IPS-18c (cell line): ENCODE data around the gene IGSF3.
"Not testable (repeated sequence)": the region's sequence is repeated elsewhere in the genome, so short reads cannot be mapped to it uniquely, and the experiment has no call there.

Source experiments
- H3K4me3 ChIP-seq: 2 replicates; pipeline ENCODE4 v1.7.0; 2013; ENCODE audit warnings: low read depth, mild to moderate bottlenecking, low read length, moderate library complexity; ENCODE audit not compliant: insufficient read depth
- H3K9me3 ChIP-seq: one replicate; pipeline ENCODE4 v1.6.1; 2013; ENCODE audit warnings: mild to moderate bottlenecking, low read length, moderate library complexity; ENCODE audit not compliant: control insufficient read depth, insufficient read depth

The IGSF3 gene

DNA sequence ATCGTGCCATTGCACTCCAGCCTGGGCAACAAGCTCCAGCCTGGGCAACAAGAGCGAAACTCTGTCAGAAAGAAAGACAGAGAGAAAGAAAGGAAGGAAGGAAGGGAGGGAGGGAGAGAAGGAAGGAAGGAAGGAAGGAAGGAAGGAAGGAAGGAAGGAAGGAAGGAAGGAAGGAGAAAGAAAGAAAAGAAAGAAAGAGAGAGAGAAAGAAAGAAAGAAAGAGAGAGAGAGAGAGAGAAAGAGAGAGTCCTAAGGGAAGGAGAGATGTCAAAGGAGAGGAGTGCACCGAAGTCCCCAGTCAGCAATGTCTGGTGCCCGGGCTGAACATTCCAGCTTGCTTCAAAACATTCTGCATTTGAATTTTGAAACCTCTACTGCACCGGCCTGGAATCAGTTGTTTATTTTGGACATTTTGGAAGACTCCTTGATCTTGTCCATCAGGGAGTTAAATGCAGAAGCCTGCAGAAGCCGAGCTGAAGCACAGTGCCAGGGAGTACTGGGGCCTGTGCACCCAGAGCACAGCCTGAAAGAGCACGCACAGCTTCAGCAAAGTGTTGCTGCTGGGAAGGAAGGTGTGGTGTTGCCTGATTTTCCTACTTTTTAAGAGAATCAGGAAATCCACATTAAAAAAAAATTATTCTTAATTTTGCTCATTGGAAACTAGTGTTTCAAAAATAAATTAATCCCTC lies 3.7 kb upstream of the IGSF3 start:
- no peak overlapping the region for H3K4me3 ChIP-seq

DNA sequence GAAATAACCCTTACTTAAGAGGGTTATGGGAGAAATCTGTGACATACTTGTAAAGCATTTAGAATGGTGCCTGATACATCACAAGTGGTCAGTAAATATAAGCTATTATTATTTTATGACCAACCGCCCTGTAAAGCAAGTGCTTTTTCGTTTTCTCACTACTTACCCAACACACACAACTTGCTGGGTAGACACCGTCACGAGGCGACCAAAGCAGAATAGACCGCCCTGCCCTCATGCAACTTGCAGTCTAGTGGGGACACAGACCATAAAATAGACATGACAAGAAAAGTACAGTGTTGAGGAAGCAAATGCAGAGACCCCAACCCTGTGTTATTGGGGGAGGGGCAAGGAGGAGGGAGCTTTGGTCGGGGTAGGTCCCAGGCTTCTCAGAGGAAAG lies 744 bp upstream of the IGSF3 start:
- no peaks in the 10 kb centered on the region for H3K9me3 ChIP-seq
- H3K4me3 ChIP-seq = peak overlapping the region; percentile 84; the same call in 1 of the 2 replicates

More for the DNA sequence above, 3.7 kb upstream of the IGSF3 start:
- H3K9me3 ChIP-seq = no peaks in the 10 kb centered on the region

DNA sequence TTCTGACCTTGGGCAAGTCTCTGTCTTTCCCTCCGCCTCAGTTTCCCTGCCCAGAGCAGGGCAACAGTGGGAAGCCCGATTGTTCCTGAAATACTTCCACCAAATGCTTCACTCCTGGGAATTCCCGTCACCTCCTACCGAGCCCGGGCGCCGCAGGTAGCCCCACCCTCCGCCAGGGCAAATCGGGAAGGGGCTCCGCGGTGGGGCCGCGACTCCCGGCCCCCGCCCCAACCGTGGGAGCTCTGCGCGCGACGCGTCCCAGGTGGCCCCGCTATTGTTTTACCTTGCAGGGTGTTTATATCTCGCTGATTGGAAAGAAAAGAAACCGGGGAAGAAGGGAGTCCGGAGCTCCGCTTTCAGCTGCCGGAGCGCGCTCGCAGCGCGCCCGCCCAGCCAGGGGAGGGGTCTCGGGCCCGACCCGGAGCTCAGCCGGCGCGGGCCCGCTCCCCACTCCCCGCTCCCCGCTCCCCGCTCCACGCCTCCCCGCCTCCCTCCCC lies 407 bp downstream of the IGSF3 start:
- peak overlapping the region; percentile 84 for H3K4me3 ChIP-seq
- H3K9me3 ChIP-seq = no peaks in the 10 kb centered on the region

DNA sequence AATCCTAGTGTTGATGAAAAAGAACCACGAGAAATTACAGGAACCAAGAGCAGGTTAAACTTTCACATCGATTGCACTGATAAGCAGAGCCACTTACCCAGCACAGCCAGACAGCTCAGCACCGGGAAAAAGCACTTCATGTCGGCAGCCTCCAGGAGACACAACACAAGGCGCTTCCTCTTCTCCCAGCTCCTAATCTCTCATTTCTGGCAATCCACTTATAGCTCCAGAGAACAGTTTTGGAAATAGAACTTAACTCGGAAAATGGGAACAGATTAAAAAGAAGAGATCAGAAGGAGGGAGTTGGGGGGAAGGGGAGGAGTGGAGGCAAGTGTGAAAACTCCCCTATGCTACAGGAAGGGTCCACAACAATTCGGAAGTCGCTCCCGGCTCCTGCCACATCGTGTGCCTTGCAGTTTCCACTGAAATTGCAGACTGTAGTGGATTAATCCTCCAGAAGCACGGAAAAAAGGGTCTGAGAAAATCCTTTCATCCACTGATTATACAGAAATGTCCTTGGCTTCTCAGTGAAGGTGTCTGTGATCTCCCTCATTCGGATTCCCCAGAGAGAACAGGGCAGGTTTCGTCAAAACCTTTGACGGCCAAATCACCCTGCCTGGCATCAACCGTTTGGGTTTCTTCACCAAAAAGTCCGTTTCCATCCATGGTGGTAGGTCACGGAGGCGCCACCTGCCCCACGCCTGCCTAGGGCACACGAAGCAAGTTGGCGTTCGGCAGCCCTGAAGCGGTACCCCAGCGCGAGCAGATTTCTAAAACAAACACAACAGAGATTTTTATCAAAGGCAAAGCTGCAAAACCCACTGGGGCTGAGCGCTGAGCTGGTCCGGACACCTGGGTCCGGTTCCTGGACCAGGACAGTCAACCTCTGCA lies 1.1 kb downstream of the IGSF3 start:
- no peaks in the 10 kb centered on the region for H3K9me3 ChIP-seq
- peak overlapping the region; percentile 84 for H3K4me3 ChIP-seq

DNA sequence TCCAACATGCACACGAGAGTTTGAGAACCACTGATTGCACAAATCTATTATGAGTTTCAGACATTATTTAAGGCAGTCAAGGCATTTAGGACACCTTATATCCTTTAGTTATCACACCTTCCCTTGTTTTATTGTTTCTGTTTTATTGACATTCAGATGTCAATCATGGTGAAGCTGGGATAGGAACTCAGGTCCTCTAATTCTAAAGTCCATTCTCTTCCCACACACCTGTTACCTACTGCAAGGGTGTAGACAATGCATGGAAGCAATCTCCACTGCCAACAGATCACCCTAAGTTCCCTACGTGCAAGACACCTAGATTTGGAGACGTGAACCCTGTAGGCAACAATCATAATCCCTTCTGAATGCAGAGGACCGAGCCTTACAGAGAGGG lies 2.6 kb downstream of the IGSF3 start:
- Histone ChIP-seq H3K4me3 (no peak overlapping the region), H3K9me3 (no peaks in the 10 kb centered on the region)

DNA sequence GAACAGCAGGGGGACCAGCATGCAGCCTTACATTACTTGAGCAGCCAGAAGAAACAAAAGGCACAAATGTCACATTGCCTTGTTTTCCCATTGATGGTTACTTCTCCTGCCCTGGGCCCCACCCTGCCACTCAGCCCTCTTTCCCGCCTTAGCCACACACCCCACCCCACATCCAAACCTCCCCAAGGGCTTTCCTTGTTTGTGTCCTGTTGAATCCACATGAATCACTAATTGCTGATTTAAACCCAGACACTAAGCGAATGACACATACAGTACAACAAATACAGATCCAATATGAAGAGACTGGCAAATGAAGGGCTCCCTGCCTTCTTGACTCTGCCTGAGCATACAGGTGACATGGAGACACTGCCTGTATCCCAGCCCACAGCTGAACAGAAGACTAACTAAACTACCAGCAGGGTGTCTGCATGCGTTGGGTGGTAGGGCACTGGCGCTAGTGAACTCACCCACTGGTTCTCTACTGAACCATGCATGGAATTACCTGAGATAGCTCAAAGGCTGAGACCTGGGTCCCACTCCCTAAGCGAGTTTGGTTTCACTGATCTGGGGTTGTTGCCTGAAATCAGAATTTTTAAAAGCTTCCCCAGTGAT lies 3.1 kb downstream of the IGSF3 start:
- Histone ChIP-seq H3K4me3 (no peak overlapping the region), H3K9me3 (no peaks in the 10 kb centered on the region)

DNA sequence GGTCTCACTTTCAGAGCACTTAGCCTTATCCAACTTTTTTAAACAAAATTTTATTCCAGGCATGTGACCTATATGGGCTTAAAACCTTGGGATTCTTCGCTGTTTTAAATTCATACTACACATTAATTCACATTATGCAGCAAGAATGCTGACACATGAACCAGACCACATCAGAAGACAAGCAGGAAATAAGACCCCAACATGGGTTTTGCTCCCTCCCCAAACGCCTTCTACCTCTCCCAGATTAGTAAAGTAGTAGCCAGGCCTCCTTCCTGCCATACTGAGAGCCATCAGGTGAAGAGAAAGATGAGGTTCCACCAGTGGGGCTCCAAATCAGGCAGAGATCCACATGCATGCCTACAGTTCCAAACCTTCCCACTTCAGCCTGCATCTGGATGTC lies 3.7 kb downstream of the IGSF3 start:
- Histone ChIP-seq H3K9me3 (no peaks in the 10 kb centered on the region), H3K4me3 (no peak overlapping the region)

DNA sequence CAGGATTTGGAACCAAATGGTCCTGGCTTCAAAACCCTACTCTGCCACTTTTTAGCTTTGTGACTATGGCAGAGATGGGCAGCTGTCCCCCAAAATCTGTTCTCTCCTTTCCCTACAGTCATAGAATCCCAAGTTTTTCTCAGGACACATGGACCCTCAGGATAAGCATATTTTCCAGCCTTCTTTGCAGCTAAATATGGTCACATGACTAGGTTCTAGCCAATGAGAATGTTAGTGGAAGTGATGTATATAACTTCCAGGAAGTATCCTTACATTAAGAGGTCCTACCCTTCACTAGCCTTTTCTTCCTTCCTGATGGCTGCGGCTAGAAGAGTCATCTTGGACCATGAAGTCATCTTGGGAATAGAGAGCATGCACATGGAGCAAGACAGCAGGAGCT lies 5.9 kb downstream of the IGSF3 start:
- no peaks in the 10 kb centered on the region for H3K9me3 ChIP-seq
- H3K4me3 ChIP-seq = no peak overlapping the region

DNA sequence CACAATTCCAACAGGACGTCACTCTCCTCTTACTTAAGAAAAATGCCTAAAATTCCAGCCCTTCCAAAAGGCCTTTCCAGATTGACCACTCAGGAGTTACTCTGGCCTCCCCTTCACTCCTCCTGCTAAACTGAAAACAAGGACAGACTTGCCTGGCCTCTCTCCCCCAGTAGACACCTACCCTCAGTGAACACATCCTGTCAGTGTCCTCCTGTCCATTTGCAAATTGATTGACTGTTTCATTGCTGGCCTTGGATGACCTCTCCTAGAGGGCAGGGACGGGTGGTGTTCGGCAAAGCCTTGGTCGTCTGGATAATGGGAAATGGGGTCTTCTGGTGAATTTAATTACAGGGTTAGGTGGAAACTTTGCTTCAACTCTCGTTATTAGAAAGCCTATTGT lies 8.9 kb downstream of the IGSF3 start:
- H3K9me3 ChIP-seq, H3K4me3 ChIP-seq: not testable (repeated sequence)

DNA sequence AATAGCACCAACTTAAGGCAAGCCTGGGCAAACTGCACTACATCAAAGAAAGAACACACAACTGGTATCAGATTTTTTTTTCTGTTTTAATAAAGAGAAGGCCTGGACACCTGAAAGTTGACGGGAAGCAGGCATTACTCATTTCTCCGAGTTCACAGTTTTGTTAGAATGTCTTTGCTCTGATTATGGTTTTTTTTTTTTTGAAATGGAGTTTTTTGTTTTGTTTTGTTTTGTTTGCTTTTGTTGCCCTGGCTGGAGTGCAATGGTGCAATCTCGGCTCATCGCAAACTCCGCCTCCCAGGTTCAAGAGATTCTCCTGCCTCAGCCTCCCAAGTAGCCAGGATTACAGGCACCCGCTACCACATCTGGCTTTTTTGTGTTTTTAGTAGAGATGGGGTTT lies 9.7 kb downstream of the IGSF3 start:
- H3K9me3 ChIP-seq, H3K4me3 ChIP-seq: not testable (repeated sequence)

DNA sequence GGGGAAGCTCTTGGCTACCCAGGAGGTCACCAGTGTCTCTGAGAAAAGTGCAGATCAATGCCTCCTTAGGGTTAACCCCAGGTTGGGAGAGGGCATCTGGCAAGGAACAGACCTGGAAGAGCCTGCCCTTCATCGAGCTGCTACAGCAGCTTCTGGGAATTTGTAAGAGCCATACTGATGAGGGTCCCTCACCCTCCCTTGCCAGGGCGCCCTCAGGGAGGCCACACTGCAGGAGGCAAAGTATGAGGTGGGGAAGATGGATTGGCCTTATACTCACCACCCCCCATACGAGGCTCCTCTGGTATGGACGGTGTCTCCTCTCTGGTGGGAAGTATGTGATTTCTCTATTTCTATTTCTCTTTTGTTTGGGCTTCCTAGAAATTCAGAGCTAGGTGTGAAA lies 13.2 kb downstream of the IGSF3 start:
- Histone ChIP-seq H3K4me3 (no peak overlapping the region), H3K9me3 (no peaks in the 10 kb centered on the region)

DNA sequence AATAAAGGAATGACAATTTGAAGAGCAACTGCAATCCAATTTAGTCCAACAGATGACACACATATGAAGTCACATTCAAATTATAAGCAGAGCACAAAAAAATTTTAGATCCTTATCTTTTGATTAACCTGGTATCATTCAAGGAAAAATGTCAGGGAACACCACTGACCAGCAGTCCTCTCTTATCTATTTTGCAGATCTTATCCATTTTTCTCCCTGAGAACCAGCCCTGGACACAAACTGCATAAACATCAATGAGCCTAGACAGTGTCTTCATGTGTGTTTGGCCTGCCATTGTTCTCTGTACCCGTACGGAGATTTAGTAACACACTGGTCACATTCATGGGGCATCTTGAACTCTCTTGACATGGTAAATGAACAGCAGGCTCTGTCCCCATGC lies 14.9 kb downstream of the IGSF3 start:
- H3K4me3 ChIP-seq, H3K9me3 ChIP-seq: not testable (repeated sequence)

DNA sequence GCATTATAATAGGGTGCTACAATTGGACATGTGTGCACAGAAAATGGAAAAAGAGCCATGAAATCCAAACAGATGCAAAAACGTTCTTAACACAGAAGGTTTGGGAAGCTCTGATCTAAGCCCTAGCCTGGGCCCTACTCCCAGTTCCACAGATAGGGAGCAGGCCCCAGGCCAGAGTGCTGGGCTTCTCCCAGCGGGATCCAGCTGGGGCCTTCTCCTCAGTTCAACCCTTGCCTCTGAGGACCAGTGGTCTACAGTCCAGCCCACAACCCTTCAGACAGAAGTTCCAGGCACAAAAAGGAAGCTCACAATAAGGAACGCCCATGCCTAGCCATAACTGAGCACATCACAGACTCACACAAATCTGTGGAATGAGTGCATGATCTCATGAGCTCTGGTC lies 16.8 kb downstream of the IGSF3 start:
- H3K4me3 ChIP-seq, H3K9me3 ChIP-seq: not testable (repeated sequence)

DNA sequence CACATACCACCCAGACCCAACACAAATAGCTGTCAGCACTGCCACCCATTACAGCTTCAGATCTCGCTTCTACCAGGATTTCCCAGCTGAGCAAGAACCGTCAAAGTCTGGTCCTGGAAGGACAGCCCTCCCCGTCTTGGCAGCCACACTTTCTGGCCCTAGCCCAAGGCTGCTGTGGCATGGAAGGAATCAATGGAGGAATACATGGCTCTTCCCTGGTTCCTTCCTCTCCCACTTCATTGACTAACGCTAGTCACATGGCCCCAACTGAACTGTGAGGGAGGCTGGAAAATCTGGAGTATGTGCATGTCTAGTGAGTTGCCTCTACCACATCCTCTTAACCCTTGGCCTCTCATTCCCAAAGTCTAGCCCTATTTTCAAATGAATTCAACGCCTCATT lies 18.5 kb downstream of the IGSF3 start:
- not testable (repeated sequence) for H3K9me3 ChIP-seq, H3K4me3 ChIP-seq

DNA sequence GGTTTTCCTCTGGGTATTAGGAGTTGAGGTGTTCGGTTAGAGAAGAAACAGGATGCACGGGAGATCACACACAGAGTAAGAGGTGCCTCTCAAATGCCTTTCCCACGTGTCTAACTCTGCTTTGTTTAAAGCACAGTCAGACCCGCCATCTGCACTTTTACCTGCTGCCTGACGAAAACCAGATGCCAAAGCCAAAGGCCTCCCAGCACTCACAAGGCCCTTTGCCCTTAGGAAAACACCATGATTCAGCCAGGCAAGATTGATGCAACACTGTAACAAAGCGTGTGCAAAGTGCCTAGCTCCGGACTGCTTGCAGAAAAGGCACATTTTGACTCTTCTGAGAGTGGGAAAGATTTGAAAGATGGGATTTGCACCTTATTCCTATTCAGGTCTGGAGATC lies 19.2 kb downstream of the IGSF3 start:
- H3K9me3 ChIP-seq, H3K4me3 ChIP-seq: not testable (repeated sequence)

DNA sequence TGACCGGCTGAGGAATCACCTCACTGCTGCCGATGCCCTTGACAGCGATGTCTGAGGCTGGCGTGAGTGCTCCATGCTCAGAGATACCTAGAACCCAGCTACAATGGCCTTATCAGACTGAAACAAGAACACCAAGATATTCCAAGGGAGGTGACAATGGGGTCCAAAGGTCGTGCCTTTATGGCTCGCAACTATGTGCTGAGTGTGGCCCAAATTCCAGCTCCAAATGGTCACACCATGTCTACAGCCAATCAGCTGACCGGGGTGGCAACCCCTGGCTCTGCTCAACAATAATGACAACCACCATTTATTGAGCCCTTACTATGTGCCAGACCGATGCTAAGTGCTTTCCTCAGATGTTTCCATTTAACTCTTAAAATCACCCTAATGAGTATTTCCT lies 20.3 kb downstream of the IGSF3 start:
- not testable (repeated sequence) for H3K9me3 ChIP-seq, H3K4me3 ChIP-seq

DNA sequence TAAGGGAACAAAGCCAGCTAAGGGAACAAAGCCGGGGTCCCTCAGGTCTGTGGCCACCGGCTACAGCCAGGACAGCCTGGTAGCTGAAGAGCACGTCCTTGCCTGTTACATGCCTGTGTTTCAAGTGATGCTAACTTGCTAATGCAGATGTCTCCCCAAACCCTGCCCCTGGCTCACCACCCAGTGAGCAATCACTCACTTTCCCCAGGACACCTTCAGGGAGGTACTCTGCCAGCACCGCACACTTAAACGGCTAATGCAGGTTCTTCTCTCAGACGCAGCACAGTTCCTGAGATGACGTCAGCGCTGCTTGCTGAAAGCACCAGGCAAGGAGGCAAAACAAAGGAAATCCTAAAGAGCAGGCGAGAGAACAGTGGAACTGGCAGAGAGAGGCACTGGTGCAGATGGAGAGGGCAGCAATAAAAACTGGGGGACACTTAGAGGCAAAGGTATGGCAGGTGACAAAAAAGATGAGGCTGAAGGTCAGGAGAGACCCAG lies 20.8 kb downstream of the IGSF3 start:
- not testable (repeated sequence) for H3K9me3 ChIP-seq, H3K4me3 ChIP-seq
